Ramos (cell line): ENCODE measurements around the gene PPA1.
"Not testable (repeated sequence)": the region's sequence is repeated elsewhere in the genome, so short reads cannot be mapped to it uniquely, and the experiment has no call there.

ENCODE experiments used
- in situ Hi-C: fragments of 300-500 bp; cut with MboI; formaldehyde crosslinking; loops from one replicate; pipeline ENCODE4 v1.14.3; 2022; ENCODE audit warnings: low sequenced_read_pairs; ENCODE audit not compliant: unreplicated experiment

Gene PPA1

GRCh38 chr10:70233109-70233938 lies at the start of gene PPA1:
Gene PPA1, minus strand, starts transcription at chr10:70233429. Its CDS starts 102 bp downstream, at chr10:70233327.
- in situ Hi-C loops = no loop called here

GRCh38 chr10:70281609-70282008 lies 48.4 kb upstream of the PPA1 start:
- in situ Hi-C loops = no loop called here

GRCh38 chr10:70280099-70280498 lies 46.9 kb upstream of the PPA1 start:
- in situ Hi-C loops = no loop called here

GRCh38 chr10:70277396-70278030 lies 44.3 kb upstream of the PPA1 start:
- in situ Hi-C loops = no loop called here

GRCh38 chr10:70274643-70275042 lies 41.4 kb upstream of the PPA1 start:
- in situ Hi-C loops = no loop called here

- in situ Hi-C loops = no loop called here
Measured at GRCh38 chr10:70272925-70273316, 39.7 kb upstream of the PPA1 start.

GRCh38 chr10:70271996-70272924 lies 39.0 kb upstream of the PPA1 start:
- in situ Hi-C loops = no loop called here

GRCh38 chr10:70270952-70271351 lies 37.7 kb upstream of the PPA1 start:
- in situ Hi-C loops = no loop called here

- in situ Hi-C loops = no loop called here
Measured at GRCh38 chr10:70269741-70270140, 36.5 kb upstream of the PPA1 start.

GRCh38 chr10:70268376-70268775 lies 35.1 kb upstream of the PPA1 start:
- in situ Hi-C loops = no loop called here

GRCh38 chr10:70267161-70267933 lies 34.1 kb upstream of the PPA1 start:
- in situ Hi-C loops = no loop called here

GRCh38 chr10:70266701-70267100 lies 33.5 kb upstream of the PPA1 start:
- in situ Hi-C loops = no loop called here

- in situ Hi-C loops = no loop called here
Measured at GRCh38 chr10:70266056-70266455, 32.8 kb upstream of the PPA1 start.

GRCh38 chr10:70265032-70265689 lies 31.9 kb upstream of the PPA1 start:
- in situ Hi-C loops = no loop called here

GRCh38 chr10:70260734-70261133 lies 27.5 kb upstream of the PPA1 start:
- in situ Hi-C loops = no loop called here

GRCh38 chr10:70260259-70260658 lies 27.0 kb upstream of the PPA1 start:
- in situ Hi-C loops = no loop called here

GRCh38 chr10:70258216-70258615 lies 25.0 kb upstream of the PPA1 start:
- in situ Hi-C loops = no loop called here

GRCh38 chr10:70257816-70258215 lies 24.6 kb upstream of the PPA1 start:
- in situ Hi-C loops = not testable (repeated sequence)

GRCh38 chr10:70256463-70256862 lies 23.2 kb upstream of the PPA1 start:
- in situ Hi-C loops = no loop called here
